HepG2 (cell line): ENCODE measurements around the gene C20orf204. TPM values are rescaled to one million over a fixed set of nuclear protein-coding genes. Genes with fewer than 3 reads are reported as not detected.

Experiments
- BHLHE40 ChIP-seq: IDR thresholded peaks from 2 replicates; pipeline ENCODE4 v1.6.1; 2011; ENCODE audit warnings: low read length, improper control_type of control experiment
- CAMTA2 ChIP-seq: sonication (generic); formaldehyde crosslinking; IDR thresholded peaks from 2 replicates; pipeline ENCODE4 v1.4.0; 2020; ENCODE audit warnings: mild to moderate bottlenecking, missing genetic modification reagents, borderline replicate concordance
- CBX2 ChIP-seq, 2 experiments: fragments of 200-600 bp in 1 of 2; sonication (generic); formaldehyde crosslinking in 1 of 2; IDR thresholded peaks; 2 replicates each; pipeline versions ENCODE4 v1.7.0 to v1.8.1; 2018 to 2022; ENCODE audit warnings: low read depth in 2 of 2, low read length in 1 of 2, mild to moderate bottlenecking in 1 of 2, missing genetic modification reagents in 1 of 2
- FOXO1 ChIP-seq: sonication (generic); formaldehyde crosslinking; IDR thresholded peaks from 2 replicates; pipeline ENCODE4 v1.4.0; 2020; ENCODE audit warnings: missing genetic modification reagents
- GPN1 ChIP-seq: sonication (generic); formaldehyde crosslinking; IDR thresholded peaks from 2 replicates; pipeline ENCODE4 v1.5.1; 2020; ENCODE audit warnings: missing genetic modification reagents, borderline replicate concordance
- HNRNPH1 ChIP-seq: fragments of 200-400 bp; formaldehyde crosslinking; optimal IDR thresholded peaks from 2 replicates; pipeline ENCODE3; 2017; ENCODE audit warnings: mild to moderate bottlenecking, low read depth, low read length
- KLF6 ChIP-seq: IDR thresholded peaks from 2 replicates; pipeline ENCODE4 v1.8.0; 2016; ENCODE audit warnings: missing biosample characterization, missing genetic modification reagents
- NFE2 ChIP-seq: sonication (generic); formaldehyde crosslinking; IDR thresholded peaks from 2 replicates; pipeline ENCODE4 v1.4.0; 2020; ENCODE audit warnings: missing genetic modification reagents
- PAWR ChIP-seq: sonication (generic); formaldehyde crosslinking; IDR thresholded peaks from 2 replicates; pipeline ENCODE4 v1.4.0; 2020; ENCODE audit warnings: missing genetic modification reagents, mild to moderate bottlenecking, borderline replicate concordance
- POLR2A ChIP-seq, 2 experiments: IDR thresholded peaks; 2 replicates each; pipeline ENCODE4 v1.6.1; 2011; ENCODE audit warnings: low read depth in 2 of 2, low read length in 2 of 2, mild to moderate bottlenecking in 1 of 2, moderate library complexity in 1 of 2; ENCODE audit not compliant: insufficient read depth in 1 of 2
- POLR2G ChIP-seq: fragments of 200-400 bp; formaldehyde crosslinking; IDR thresholded peaks from 2 replicates; pipeline ENCODE4 v1.6.1; 2018; ENCODE audit warnings: mild to moderate bottlenecking, low read depth, low read length, moderate library complexity
- REPIN1 ChIP-seq: sonication (generic); formaldehyde crosslinking; IDR thresholded peaks from 2 replicates; pipeline ENCODE4 v1.8.0; 2022; ENCODE audit warnings: missing genetic modification reagents, low read depth, mild to moderate bottlenecking, borderline replicate concordance
- RXRB ChIP-seq: IDR thresholded peaks from 2 replicates; pipeline ENCODE4 v1.6.1; 2016; ENCODE audit warnings: borderline replicate concordance, missing genetic modification reagents, missing compliant biosample characterization
- SNRNP70 ChIP-seq: fragments of 200-400 bp; formaldehyde crosslinking; IDR thresholded peaks from 2 replicates; pipeline ENCODE4 v1.6.1; 2017; ENCODE audit warnings: mild to moderate bottlenecking, low read depth, low read length, moderate library complexity
- TRIM24 ChIP-seq: sonication (generic); formaldehyde crosslinking; IDR thresholded peaks from 2 replicates; pipeline ENCODE4 v1.8.0; 2022; ENCODE audit warnings: mild to moderate bottlenecking, missing genetic modification reagents
- ZFP36L2 ChIP-seq: sonication (generic); formaldehyde crosslinking; IDR thresholded peaks from 2 replicates; pipeline ENCODE4 v1.4.0; 2020; ENCODE audit warnings: missing genetic modification reagents
- ZNF441 ChIP-seq: sonication (generic); formaldehyde crosslinking; IDR thresholded peaks from 2 replicates; pipeline ENCODE4 v1.7.0; 2021; ENCODE audit warnings: missing genetic modification reagents, borderline replicate concordance
- ZNF451 ChIP-seq: sonication (generic); formaldehyde crosslinking; IDR thresholded peaks from 2 replicates; pipeline ENCODE4 v1.5.0; 2020; ENCODE audit warnings: mild to moderate bottlenecking, missing genetic modification reagents
- ZNF672 ChIP-seq: sonication (generic); formaldehyde crosslinking; IDR thresholded peaks from 2 replicates; pipeline ENCODE4 v1.8.1; 2022; ENCODE audit warnings: missing genetic modification reagents
- ZNF75D ChIP-seq: sonication (generic); formaldehyde crosslinking; IDR thresholded peaks from 2 replicates; pipeline ENCODE4 v1.8.1; 2023; ENCODE audit warnings: missing genetic modification reagents, mild to moderate bottlenecking, borderline replicate concordance
- ZSCAN30 ChIP-seq: sonication (generic); formaldehyde crosslinking; IDR thresholded peaks from 2 replicates; pipeline ENCODE4 v1.5.0; 2020; ENCODE audit warnings: mild to moderate bottlenecking, missing genetic modification reagents
- polyA plus RNA-seq, 8 experiments: library from polyadenylated mRNA; depleted of rRNA in 3 of 8; stranded (reverse) in 7 of 8; unstranded in 1 of 8; fragments of >200 nt; fragmentation: Illumina TruSeq in 4 of 8; extraction: Trizol in 4 of 8; gene quantifications; 2 replicates each; pipeline versions ENCODE4 v1.2.1 to v1.2.3, GENCODE V29; 2011 to 2016; ENCODE audit warnings: low read depth in 4 of 8, missing spikeins in 1 of 8, mixed read lengths in 1 of 8; ENCODE audit not compliant: insufficient read depth in 1 of 8
- total RNA-seq, 5 experiments: library from RNA; depleted of rRNA; stranded (reverse); fragments of >200 nt; fragmentation: Illumina TruSeq; extraction: Trizol; gene quantifications; 2 replicates each; pipeline ENCODE4 v1.2.3, GENCODE V29; 2016; ENCODE audit warnings: low read depth in 1 of 5
- TF ChIP-seq, protein P1 (sequence below): sonication (generic); formaldehyde crosslinking; conservative IDR thresholded peaks from 2 replicates; pipeline ENCODE4 v1.4.0; 2020; ENCODE audit warnings: missing genetic modification reagents
- TF ChIP-seq, protein P2 (sequence below): sonication (generic); formaldehyde crosslinking; conservative IDR thresholded peaks from 2 replicates; pipeline ENCODE4 v1.5.0; 2020; ENCODE audit warnings: missing genetic modification reagents
- TF ChIP-seq, protein P3 (sequence below): sonication (generic); formaldehyde crosslinking; IDR thresholded peaks from 2 replicates; pipeline ENCODE4 v1.5.0; 2020; ENCODE audit warnings: missing genetic modification reagents
- TF ChIP-seq, protein P4 (sequence below): sonication (generic); formaldehyde crosslinking; IDR thresholded peaks from 2 replicates; pipeline ENCODE4 v1.5.1; 2020; ENCODE audit warnings: mild to moderate bottlenecking, missing genetic modification reagents, moderate library complexity

C20orf204 gene
- total and polyA plus RNA-seq, 2 of the 13 experiments (the other 11 are each of a cell fraction or from before 2014, with no cell fraction given), result 22.1 to 80.0 TPM

DNA sequence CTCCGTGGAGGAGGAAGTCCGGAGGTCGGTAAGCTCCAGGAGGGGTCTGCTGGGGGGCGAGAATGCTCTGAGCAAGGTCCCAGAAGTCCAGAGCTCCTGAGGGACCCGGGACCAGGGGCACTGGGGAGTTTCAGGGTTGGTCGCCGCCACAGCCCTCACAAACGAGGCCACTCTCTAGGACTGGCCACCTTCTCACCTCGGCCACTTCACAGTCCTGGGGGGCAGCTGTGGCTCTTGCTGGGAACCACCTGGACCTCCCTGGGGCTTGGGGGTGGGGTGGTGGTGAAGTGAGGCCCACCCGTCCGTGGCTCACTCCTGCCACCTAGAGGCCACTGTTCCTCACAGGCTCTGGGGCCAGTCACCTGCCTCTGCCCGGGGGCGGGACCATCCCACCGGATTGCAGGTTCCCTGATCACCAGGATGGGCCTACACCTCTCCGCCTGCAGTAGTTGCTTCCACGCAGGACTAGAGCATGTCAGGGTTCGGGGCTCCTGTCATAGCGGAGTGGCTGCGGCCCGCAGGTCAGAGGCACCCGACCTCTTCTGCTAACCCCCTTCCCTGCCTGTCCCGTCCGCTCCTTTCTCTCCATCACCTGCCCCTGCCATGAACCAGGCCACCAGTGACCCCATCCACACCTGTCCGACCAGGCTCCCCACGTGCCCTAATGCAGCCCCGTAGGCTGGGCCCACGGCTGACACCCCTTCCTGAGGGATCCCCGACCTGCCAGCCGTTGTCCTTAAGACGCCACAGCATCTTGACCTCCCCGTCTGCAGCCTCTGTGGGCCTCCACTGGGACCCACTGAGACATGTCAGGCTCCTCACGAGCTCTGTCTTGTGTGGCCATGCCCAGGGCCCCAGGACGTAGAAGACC is 21.9 kb downstream of the C20orf204 start (continued):
- TF ChIP-seq, protein P1, sequence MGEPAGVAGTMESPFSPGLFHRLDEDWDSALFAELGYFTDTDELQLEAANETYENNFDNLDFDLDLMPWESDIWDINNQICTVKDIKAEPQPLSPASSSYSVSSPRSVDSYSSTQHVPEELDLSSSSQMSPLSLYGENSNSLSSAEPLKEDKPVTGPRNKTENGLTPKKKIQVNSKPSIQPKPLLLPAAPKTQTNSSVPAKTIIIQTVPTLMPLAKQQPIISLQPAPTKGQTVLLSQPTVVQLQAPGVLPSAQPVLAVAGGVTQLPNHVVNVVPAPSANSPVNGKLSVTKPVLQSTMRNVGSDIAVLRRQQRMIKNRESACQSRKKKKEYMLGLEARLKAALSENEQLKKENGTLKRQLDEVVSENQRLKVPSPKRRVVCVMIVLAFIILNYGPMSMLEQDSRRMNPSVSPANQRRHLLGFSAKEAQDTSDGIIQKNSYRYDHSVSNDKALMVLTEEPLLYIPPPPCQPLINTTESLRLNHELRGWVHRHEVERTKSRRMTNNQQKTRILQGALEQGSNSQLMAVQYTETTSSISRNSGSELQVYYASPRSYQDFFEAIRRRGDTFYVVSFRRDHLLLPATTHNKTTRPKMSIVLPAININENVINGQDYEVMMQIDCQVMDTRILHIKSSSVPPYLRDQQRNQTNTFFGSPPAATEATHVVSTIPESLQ (CRISPR knock-in tag), result no peak
- TF ChIP-seq ZSCAN30 (CRISPR knock-in tag) (no peak), KLF6 (peak; percentile 63; the same call in 1 of the 2 replicates), PAWR (CRISPR knock-in tag) (no peak), SNRNP70 (no peak), GPN1 (CRISPR knock-in tag) (no peak; the same call in 1 of the 2 replicates), TRIM24 (no peak), BHLHE40 (peak; percentile 79), NFE2 (CRISPR knock-in tag) (no peak), RXRB (CRISPR knock-in tag) (peak; percentile 63; the same call in 1 of the 2 replicates), HNRNPH1 (no peak), ZFP36L2 (no peak), REPIN1 (peak; percentile 70; the same call in 1 of the 2 replicates), ZNF672 (CRISPR knock-in tag) (peak; percentile 55; the same call in 1 of the 2 replicates), CAMTA2 (CRISPR knock-in tag) (no peak), CBX2 (IDR thresholded peaks at IDR 0.05; ENCODE audit: low read depth, low read length) (no peak), CBX2 (CRISPR knock-in tag; IDR thresholded peaks at IDR 0.05; ENCODE audit: low read depth) (no peak), POLR2G (no peak), ZNF441 (CRISPR knock-in tag) (0 out of 2 replicates have a peak, but pooled peaks have one; percentile 56), FOXO1 (CRISPR knock-in tag) (peak; percentile 65; the same call in 1 of the 2 replicates), ZNF75D (no peak), ZNF451 (CRISPR knock-in tag) (0 out of 2 replicates have a peak, but pooled peaks have one; percentile 71), POLR2A (IDR thresholded peaks at IDR 0.05; ENCODE audit: insufficient read depth in 1 of 2, low read depth in 2 of 2, low read length in 2 of 2) (no peak)
- TF ChIP-seq, protein P2, sequence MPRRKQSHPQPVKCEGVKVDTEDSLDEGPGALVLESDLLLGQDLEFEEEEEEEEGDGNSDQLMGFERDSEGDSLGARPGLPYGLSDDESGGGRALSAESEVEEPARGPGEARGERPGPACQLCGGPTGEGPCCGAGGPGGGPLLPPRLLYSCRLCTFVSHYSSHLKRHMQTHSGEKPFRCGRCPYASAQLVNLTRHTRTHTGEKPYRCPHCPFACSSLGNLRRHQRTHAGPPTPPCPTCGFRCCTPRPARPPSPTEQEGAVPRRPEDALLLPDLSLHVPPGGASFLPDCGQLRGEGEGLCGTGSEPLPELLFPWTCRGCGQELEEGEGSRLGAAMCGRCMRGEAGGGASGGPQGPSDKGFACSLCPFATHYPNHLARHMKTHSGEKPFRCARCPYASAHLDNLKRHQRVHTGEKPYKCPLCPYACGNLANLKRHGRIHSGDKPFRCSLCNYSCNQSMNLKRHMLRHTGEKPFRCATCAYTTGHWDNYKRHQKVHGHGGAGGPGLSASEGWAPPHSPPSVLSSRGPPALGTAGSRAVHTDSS (CRISPR knock-in tag), result peak; percentile 93; the same call in 1 of the 2 replicates
- TF ChIP-seq, protein P3, sequence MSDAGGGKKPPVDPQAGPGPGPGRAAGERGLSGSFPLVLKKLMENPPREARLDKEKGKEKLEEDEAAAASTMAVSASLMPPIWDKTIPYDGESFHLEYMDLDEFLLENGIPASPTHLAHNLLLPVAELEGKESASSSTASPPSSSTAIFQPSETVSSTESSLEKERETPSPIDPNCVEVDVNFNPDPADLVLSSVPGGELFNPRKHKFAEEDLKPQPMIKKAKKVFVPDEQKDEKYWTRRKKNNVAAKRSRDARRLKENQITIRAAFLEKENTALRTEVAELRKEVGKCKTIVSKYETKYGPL, result no peak
- TF ChIP-seq, protein P4, sequence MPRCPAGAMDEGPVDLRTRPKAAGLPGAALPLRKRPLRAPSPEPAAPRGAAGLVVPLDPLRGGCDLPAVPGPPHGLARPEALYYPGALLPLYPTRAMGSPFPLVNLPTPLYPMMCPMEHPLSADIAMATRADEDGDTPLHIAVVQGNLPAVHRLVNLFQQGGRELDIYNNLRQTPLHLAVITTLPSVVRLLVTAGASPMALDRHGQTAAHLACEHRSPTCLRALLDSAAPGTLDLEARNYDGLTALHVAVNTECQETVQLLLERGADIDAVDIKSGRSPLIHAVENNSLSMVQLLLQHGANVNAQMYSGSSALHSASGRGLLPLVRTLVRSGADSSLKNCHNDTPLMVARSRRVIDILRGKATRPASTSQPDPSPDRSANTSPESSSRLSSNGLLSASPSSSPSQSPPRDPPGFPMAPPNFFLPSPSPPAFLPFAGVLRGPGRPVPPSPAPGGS (CRISPR knock-in tag), result no peak; the same call in 1 of the 2 replicates
